Common myeloid progenitor, CD34-positive (primary cell): Measurements from ENCODE around the gene PHF21B.

Experiments
- CTCF ChIA-PET: fragments of 350-600 bp; sonication (Branson Sonifier 250); formaldehyde crosslinking; loops from one replicate; lab custom pipeline; 2021; ENCODE audit warnings: antibody characterized with exemption; lab: Charles Lee
- POLR2A ChIA-PET: fragments of 350-600 bp; sonication (Branson Sonifier 250); formaldehyde crosslinking; loops from one replicate; lab custom pipeline; 2021; ENCODE audit warnings: antibody characterized with exemption; lab: Charles Lee
- DNase-seq, 3 donors: peaks; one replicate each; pipeline versions ENCODE4 v3.0.0 to v3.0.0-alpha.2; 2013
- H3K27ac ChIP-seq, 2 experiments: 1 replicate in 1 of 2; 2 replicates in 1 of 2; pipeline ENCODE4 v1.7.0; 2013; ENCODE audit warnings: inconsistent platforms in 2 of 2, low read length in 2 of 2, mild to moderate bottlenecking in 2 of 2, low read depth in 1 of 2, moderate library complexity in 1 of 2; ENCODE audit not compliant: severe bottlenecking in 2 of 2, insufficient read depth in 1 of 2, poor library complexity in 1 of 2
- H3K27me3 ChIP-seq, 5 experiments: replicated peaks in 2 of 5; 1 replicate in 3 of 5; 2 replicates in 2 of 5; pipeline versions ENCODE4 v1.6.1 to v1.7.0; 2013; ENCODE audit warnings: low read length in 4 of 5, mild to moderate bottlenecking in 2 of 5, moderate library complexity in 2 of 5, inconsistent platforms in 1 of 5; ENCODE audit not compliant: insufficient read depth in 5 of 5, control insufficient read depth in 4 of 5
- H3K36me3 ChIP-seq, 4 experiments: 1 replicate in 2 of 4; 2 replicates in 2 of 4; pipeline versions ENCODE4 v1.6.1 to v1.7.0; 2013; ENCODE audit warnings: low read length in 3 of 4, control low read depth in 1 of 4, mild to moderate bottlenecking in 1 of 4; ENCODE audit not compliant: control insufficient read depth in 4 of 4, insufficient read depth in 4 of 4
- H3K4me1 ChIP-seq, 4 experiments: 1 replicate in 3 of 4; 2 replicates in 1 of 4; pipeline versions ENCODE4 v1.6.1 to v1.7.1; 2013; ENCODE audit warnings: low read length in 3 of 4, mild to moderate bottlenecking in 3 of 4, control low read depth in 1 of 4, inconsistent platforms in 1 of 4, moderate library complexity in 1 of 4; ENCODE audit not compliant: control insufficient read depth in 4 of 4, insufficient read depth in 4 of 4; ENCODE audit errors: control extremely low read depth in 1 of 4
- H3K4me3 ChIP-seq, 7 experiments: 1 replicate in 4 of 7; 2 replicates in 3 of 7; pipeline versions ENCODE4 v1.5.1 to v1.7.0; 2013; ENCODE audit warnings: mild to moderate bottlenecking in 7 of 7, low read length in 6 of 7, moderate library complexity in 6 of 7, inconsistent platforms in 2 of 7, low read depth in 2 of 7, control low read depth in 1 of 7; ENCODE audit not compliant: insufficient read depth in 4 of 7, control insufficient read depth in 1 of 7; ENCODE audit errors: extremely low read depth in 1 of 7
- H3K9me3 ChIP-seq, 5 experiments: 1 replicate in 4 of 5; 2 replicates in 1 of 5; pipeline versions ENCODE4 v1.6.1 to v1.7.1; 2013; ENCODE audit warnings: low read length in 4 of 5, mild to moderate bottlenecking in 2 of 5, inconsistent platforms in 1 of 5, low read depth in 1 of 5, moderate library complexity in 1 of 5; ENCODE audit not compliant: control insufficient read depth in 4 of 5, insufficient read depth in 2 of 5; ENCODE audit errors: control extremely low read depth in 1 of 5
- WGBS: methylation state at CpG from one replicate; pipeline ENCODE4 v1.1.5; 2013; ENCODE audit not compliant: insufficient coverage; 5-methylcytosine and 5-hydroxymethylcytosine counted together

The PHF21B gene

DNA sequence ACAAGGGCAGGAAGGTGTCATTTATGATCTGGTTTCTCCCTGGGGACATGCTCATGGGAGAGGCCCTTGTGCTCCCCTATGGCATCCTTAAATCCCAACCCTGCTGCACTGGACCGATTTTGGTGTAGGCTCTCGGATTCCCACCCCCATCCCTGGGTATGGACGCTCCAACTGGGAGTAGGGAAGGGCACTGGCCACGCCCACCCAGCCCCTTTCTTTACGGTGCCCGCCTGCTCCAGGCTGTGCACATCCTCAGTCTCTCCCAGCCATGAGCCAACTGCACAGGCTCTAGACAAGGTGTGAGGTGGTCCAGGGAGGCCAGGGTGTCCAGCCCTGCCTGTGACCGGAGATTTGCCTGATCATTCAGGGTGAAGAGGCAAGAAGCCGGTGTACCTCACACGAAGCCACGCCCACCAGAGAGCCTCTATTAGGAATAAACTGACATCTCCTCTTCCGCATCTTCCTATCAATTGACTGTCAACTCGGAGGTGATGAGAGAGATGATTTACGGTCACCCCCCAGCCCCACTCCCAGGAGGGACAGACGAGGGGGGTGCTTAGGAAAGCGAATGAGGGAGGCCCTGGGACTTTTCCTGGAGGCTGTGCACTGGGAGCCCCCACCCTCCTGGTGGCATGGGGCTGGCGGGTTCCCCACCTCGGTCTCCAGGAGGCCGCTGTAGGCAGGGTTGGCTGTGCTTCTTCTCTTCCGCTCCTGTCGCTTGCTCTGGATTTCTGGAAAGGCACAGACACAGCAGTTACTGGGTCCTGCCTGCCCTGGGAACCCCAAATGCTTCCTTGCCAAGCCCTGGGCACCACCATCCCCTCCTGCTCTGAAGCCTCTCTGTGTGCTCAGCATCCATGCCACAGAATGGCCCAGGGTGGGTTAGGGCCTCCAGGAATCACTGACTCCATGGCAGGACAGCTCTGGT lies 116.7 kb downstream of the PHF21B start:
- Histone ChIP-seq H3K36me3 (no peaks in the 10 kb centered on the region), H3K27me3 (peaks cover 0 to 5% (median 0%) of the 10 kb centered on the region in 5 experiments), H3K9me3 (peaks cover 0 to 3% (median 0%) of the 10 kb centered on the region in 5 experiments), H3K4me3 (no peak overlapping the region), H3K4me1 (no peaks in the 10 kb centered on the region), H3K27ac (no peak overlapping the region)
- no peak for DNase-seq
- WGBS, result 92% methylated on average over 16 of the region's 20 CpGs
- CTCF ChIA-PET, result no interaction called here
- POLR2A ChIA-PET, result no interaction called here

DNA sequence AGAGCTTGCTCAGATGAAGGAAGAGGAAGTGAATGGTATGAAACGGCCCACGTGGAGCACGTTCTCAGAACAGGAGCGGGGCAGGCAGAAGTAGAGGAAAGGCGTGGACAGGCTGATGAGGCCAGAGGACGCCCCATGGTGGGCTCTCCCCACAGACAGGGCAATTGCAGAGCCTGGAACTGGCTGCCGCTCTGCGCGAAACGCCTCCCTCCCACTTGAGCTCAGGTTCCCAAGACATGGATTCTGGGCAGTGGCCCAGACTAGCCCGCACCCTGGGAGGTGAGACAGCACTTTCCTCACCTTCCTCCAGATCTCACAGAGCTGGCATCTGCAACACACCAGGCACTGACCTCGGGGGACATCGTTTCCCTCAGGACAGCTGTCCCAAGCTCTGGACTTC lies 117.6 kb downstream of the PHF21B start:
- H3K4me1 ChIP-seq, result no peaks in the 10 kb centered on the region
- 65% methylated on average over 11 of the region's 13 CpGs for WGBS
- H3K9me3 ChIP-seq, result peaks cover 0 to 2% (median 0%) of the 10 kb centered on the region in 5 experiments
- CTCF ChIA-PET, result no interaction called here
- no peak for DNase-seq
- H3K27ac ChIP-seq, result no peak overlapping the region
- no peaks in the 10 kb centered on the region for H3K36me3 ChIP-seq
- no peak overlapping the region for H3K4me3 ChIP-seq
- POLR2A ChIA-PET, result no interaction called here
- H3K27me3 ChIP-seq, result peaks cover 0 to 5% (median 0%) of the 10 kb centered on the region in 5 experiments

DNA sequence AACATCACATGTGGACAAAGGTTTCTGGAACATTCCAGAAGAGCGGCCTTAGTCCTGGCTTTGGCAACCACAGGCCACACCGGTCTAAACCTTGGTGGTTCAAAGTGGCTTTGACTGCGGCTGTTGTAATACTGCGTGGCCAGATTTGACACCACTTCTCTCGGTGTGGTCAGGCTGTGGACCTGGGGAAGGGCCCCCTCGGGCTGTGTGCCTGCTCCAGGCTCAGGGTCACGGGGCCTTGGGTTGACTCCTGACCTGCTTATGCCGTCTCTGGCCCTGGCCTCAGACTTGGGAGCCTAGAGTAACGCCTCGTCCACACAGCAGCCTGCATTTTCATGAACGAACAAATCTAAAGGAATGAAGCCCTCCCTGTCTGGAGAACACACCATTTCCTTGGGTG lies 118.0 kb downstream of the PHF21B start:
- Histone ChIP-seq H3K27me3 (peaks cover 0 to 5% (median 0%) of the 10 kb centered on the region in 5 experiments), H3K27ac (no peak overlapping the region), H3K9me3 (no peaks in the 10 kb centered on the region), H3K36me3 (no peaks in the 10 kb centered on the region), H3K4me3 (no peak overlapping the region), H3K4me1 (no peaks in the 10 kb centered on the region)
- DNase-seq, result no peak
- CTCF ChIA-PET, result no interaction called here
- WGBS, result 98% methylated on average over 10 of the region's 11 CpGs
- POLR2A ChIA-PET, result no interaction called here

DNA sequence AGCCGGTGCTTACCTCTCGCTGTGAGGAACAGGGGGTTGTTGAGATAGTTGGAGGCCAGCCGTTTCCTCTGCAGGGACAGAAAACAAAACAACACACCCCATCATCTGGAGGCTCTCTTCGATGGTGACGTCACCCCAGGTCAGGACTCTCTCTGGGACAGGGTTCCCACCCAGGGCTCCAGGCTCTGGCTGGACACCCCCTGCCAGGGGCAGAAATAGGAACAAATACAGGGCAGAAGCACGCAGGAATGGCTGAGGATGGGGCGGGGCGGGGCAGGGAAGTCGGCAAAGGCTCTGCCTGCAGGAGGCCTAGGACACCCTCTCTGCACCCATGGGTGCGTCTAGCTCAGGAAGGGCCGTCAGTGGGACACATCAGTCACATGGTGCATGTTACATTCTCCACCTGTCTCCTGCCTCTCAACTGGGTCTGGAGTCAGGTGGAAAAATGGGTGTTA lies 118.5 kb downstream of the PHF21B start:
- H3K4me1 ChIP-seq, result no peaks in the 10 kb centered on the region
- WGBS, result 90% methylated on average over 8 of the region's 11 CpGs
- ChIA-PET CTCF (no interaction called here), POLR2A (no interaction called here)
- no peak overlapping the region for H3K4me3 ChIP-seq
- no peak overlapping the region for H3K27ac ChIP-seq
- no peaks in the 10 kb centered on the region for H3K36me3 ChIP-seq
- H3K27me3 ChIP-seq, result peaks cover 0 to 5% (median 0%) of the 10 kb centered on the region in 5 experiments
- DNase-seq, result no peak
- no peaks in the 10 kb centered on the region for H3K9me3 ChIP-seq

- Histone ChIP-seq H3K27me3 (peaks cover 0 to 5% (median 0%) of the 10 kb centered on the region in 5 experiments), H3K27ac (no peak overlapping the region), H3K9me3 (no peaks in the 10 kb centered on the region), H3K4me1 (no peaks in the 10 kb centered on the region), H3K36me3 (no peaks in the 10 kb centered on the region), H3K4me3 (no peak overlapping the region)
- 83% methylated on average over 11 of the region's 20 CpGs for WGBS
- no peak for DNase-seq
- POLR2A ChIA-PET, result no interaction called here
- CTCF ChIA-PET, result no interaction called here
Measured at GRCh38 chr22:44890416-44891292, 119.2 kb downstream of the PHF21B start.

GRCh38 chr22:44889255-44889878 lies 120.4 kb downstream of the PHF21B start:
- WGBS, result 91% methylated on average over 13 of the region's 14 CpGs
- Histone ChIP-seq H3K27ac (no peak overlapping the region), H3K36me3 (no peaks in the 10 kb centered on the region), H3K4me1 (no peaks in the 10 kb centered on the region), H3K9me3 (no peaks in the 10 kb centered on the region), H3K4me3 (no peak overlapping the region), H3K27me3 (peaks cover 0 to 2% (median 0%) of the 10 kb centered on the region in 5 experiments)
- DNase-seq, result no peak
- ChIA-PET POLR2A (no interaction called here), CTCF (no interaction called here)
